ENCODE measurements around the gene THADA. TPM values are rescaled to one million over a fixed set of nuclear protein-coding genes. Genes with fewer than 3 reads are reported as not detected.

Gene THADA
- total RNA-seq, 4 donors from 2014 or later: 49.9 to 90.2 (median 65.2) TPM

DNA sequence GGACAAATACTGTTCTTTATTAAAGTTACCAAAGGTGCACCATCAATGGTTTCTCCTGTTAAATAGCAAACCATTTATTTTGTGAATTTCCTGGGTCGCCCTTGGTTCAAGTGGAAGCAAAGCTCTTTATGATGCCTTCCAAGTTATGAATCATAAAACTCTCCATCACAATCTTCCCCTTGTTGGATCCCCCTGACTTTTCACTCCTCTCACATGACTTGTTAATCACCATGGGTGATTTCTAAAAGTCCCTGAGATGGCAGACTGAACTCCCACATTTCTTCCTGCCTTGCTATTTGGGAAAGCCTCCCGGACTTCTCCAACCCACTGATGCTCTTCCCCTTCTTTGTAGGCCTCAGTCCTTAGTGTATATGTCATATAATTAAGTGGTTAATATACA lies 176.0 kb downstream of the THADA start:
- Histone ChIP-seq H3K27me3 (no peaks in the 10 kb centered on the region), H3K36me3 (no peaks in the 10 kb centered on the region), H3K9me3 (no peaks in the 10 kb centered on the region), H3K4me3 (replicated peaks in 1 of 3) (no peak overlapping the region), H3K27ac (peak overlapping the region in 2 of 3 donors; percentile 46 to 62), H3K4me1 (peaks cover 54 to 70% of the 10 kb centered on the region in 2 donors)
- 88 to 90% methylated on average over 2 of the region's 2 CpGs for WGBS, 2 donors
- DNase-seq: no peak
- intact Hi-C loops (cut with DNase I): no loop called here
- no peak for TF ChIP-seq POLR2A (IDR thresholded peaks at IDR 0.05)
- TF ChIP-seq, protein P1, sequence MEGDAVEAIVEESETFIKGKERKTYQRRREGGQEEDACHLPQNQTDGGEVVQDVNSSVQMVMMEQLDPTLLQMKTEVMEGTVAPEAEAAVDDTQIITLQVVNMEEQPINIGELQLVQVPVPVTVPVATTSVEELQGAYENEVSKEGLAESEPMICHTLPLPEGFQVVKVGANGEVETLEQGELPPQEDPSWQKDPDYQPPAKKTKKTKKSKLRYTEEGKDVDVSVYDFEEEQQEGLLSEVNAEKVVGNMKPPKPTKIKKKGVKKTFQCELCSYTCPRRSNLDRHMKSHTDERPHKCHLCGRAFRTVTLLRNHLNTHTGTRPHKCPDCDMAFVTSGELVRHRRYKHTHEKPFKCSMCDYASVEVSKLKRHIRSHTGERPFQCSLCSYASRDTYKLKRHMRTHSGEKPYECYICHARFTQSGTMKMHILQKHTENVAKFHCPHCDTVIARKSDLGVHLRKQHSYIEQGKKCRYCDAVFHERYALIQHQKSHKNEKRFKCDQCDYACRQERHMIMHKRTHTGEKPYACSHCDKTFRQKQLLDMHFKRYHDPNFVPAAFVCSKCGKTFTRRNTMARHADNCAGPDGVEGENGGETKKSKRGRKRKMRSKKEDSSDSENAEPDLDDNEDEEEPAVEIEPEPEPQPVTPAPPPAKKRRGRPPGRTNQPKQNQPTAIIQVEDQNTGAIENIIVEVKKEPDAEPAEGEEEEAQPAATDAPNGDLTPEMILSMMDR (IDR thresholded peaks at IDR 0.05): no peak

DNA sequence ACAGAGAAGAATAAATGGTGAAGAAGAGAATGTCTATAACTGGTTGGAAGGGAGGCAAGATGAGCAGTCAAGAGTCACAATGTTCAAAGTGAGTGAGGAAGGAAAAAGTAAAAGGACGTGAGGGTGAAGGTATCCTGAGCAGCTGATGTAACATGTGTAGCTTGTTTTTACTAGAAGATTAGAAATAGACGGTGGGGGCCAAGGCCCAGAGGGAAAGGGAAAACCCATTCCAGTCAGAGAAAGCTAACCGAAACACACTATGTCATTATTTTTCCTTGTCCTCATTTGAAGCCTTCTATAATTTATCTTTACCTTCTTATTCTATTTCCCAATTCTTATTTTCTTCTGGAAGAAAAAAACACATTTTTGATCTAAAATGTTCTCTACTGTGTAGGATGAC lies 176.6 kb downstream of the THADA start:
- Histone ChIP-seq H3K27ac (peak overlapping the region in 1 of 3 donors; percentile 92), H3K4me3 (replicated peaks in 1 of 3) (no peak overlapping the region), H3K9me3 (no peaks in the 10 kb centered on the region), H3K4me1 (peaks cover 60 to 70% of the 10 kb centered on the region in 2 donors), H3K27me3 (no peaks in the 10 kb centered on the region), H3K36me3 (no peaks in the 10 kb centered on the region)
- intact Hi-C loops (cut with DNase I): no loop called here
- TF ChIP-seq, protein P1 (IDR thresholded peaks at IDR 0.05): no peak
- no peak for TF ChIP-seq POLR2A (IDR thresholded peaks at IDR 0.05)
- no peak for DNase-seq
- whole genome bisulfite sequencing, 2 donors: 78% methylated on average over 3 of the region's 3 CpGs

DNA sequence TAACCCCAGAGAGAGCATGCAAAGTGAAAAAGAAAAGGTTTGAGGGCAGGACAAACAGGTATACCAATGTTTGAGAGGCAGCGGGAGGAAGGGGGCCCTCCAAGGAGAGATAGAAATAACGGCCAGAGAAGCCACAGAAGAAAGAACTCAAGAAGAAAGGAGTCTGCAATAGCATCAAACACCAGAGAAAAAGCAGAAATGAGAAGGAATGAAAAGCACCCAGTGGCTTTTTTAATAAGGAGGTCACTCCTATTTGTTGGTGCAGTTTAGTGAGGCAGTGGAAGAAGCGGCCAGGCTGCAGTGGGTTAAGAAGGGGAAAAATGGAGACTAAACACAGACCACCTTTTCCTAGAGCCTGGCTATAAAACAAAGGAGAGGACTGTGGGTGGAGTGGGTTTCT lies 177.2 kb downstream of the THADA start:
- H3K9me3 ChIP-seq: no peaks in the 10 kb centered on the region
- intact Hi-C loops (cut with DNase I): no loop called here
- peak overlapping the region; percentile 92 to 94 (median 92) for H3K27ac ChIP-seq
- H3K4me1 ChIP-seq: peaks cover 64 to 76% of the 10 kb centered on the region in 2 donors
- DNase-seq: no peak
- no peaks in the 10 kb centered on the region for H3K36me3 ChIP-seq
- no peak for TF ChIP-seq POLR2A (IDR thresholded peaks at IDR 0.05)
- TF ChIP-seq, protein P1 (IDR thresholded peaks at IDR 0.05): no peak
- no peak overlapping the region for H3K4me3 ChIP-seq (replicated peaks in 1 of 3)
- WGBS, 2 donors: 83 to 90% methylated on average over 3 of the region's 3 CpGs
- no peaks in the 10 kb centered on the region for H3K27me3 ChIP-seq

DNA sequence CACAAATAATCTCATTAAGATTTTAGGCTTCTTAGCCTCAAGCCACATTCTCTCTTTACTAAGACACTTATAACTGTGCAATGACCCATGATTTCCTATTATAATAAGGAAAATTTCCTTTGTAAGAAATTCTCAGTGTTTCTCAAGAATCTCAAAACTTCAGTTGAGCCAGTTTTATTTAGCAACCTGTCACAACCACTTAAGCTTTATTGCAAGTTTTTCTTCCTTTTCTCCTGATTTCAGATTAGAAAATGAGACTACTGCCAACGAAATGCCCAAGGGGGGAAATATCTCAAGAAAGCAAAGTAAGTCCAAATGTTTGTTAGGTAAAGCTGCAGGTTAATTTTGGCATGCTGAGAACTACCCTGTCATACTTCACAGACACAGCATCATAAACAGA lies 178.5 kb downstream of the THADA start:
- no peak for DNase-seq
- peaks cover 76 to 88% of the 10 kb centered on the region in 2 donors for H3K4me1 ChIP-seq
- H3K4me3 ChIP-seq (replicated peaks in 1 of 3): no peak overlapping the region
- WGBS, 2 donors: 13 to 30% methylated on average over 1 of the region's 1 CpG
- no peaks in the 10 kb centered on the region for H3K27me3 ChIP-seq
- no peak for TF ChIP-seq POLR2A (IDR thresholded peaks at IDR 0.05)
- TF ChIP-seq, protein P1 (IDR thresholded peaks at IDR 0.05): no peak
- no peaks in the 10 kb centered on the region for H3K9me3 ChIP-seq
- intact Hi-C loops (cut with DNase I): no loop called here
- H3K27ac ChIP-seq: peak overlapping the region; percentile 92 to 94 (median 92)
- no peaks in the 10 kb centered on the region for H3K36me3 ChIP-seq

DNA sequence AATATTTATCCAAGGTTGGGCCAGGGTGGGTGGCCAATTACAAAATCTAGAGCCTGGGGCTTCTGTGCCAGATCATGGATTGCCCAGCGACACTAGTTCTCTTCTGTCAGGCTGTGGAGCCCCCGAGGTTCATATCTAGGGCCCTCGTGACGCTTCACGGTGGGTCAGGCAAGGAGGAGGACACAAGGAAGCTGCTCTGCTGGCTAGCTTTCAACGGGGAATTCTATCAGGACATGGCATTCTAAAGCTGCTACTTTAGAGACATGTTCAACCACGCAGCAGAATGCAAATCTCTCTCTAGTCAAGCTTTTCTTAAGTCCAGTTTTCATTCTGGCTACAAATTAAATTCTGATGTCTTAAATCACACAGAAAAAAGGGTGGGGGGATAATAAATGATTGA lies 180.2 kb downstream of the THADA start:
- 26 to 43% methylated on average over 7 of the region's 7 CpGs for WGBS, 2 donors
- TF ChIP-seq, protein P1 (IDR thresholded peaks at IDR 0.05): no peak
- no peak for TF ChIP-seq POLR2A (IDR thresholded peaks at IDR 0.05)
- peak; percentile 45 to 56 for DNase-seq
- intact Hi-C loops (cut with DNase I): no loop called here
- H3K27me3 ChIP-seq: no peaks in the 10 kb centered on the region
- no peak overlapping the region for H3K4me3 ChIP-seq (replicated peaks in 1 of 3)
- peaks cover 75 to 93% of the 10 kb centered on the region in 2 donors for H3K4me1 ChIP-seq
- no peaks in the 10 kb centered on the region for H3K9me3 ChIP-seq
- H3K36me3 ChIP-seq: no peaks in the 10 kb centered on the region
- H3K27ac ChIP-seq: peak overlapping the region; percentile 92 to 94 (median 92)

All from thyroid gland (tissue), 4 donors.